Thymus (tissue), 11 donors: ENCODE data around the gene MED16. TPM values are rescaled to one million over a fixed set of nuclear protein-coding genes. Genes with fewer than 3 reads are reported as not detected.
A peak's percentile ranks its signal among the peaks of the same experiment; 100 is the strongest.

ENCODE experiments used
- DNase-seq, 9 donors: peaks; one replicate each; pipeline ENCODE4 v3.0.0-alpha.2; 2013; ENCODE audit warnings: low spot score in 9 of 9, low read depth in 6 of 9, missing footprints in 1 of 9
- H3K27ac ChIP-seq, 2 donors: one replicate each; pipeline ENCODE4 v1.5.1; 2013; ENCODE audit warnings: control low read depth in 1 of 2, low read depth in 1 of 2, low read length in 1 of 2, mild to moderate bottlenecking in 1 of 2, moderate library complexity in 1 of 2
- H3K27me3 ChIP-seq, 2 donors: one replicate each; pipeline ENCODE4 v1.5.1; 2013; ENCODE audit warnings: low read length in 1 of 2; ENCODE audit not compliant: control insufficient read depth in 2 of 2, insufficient read depth in 1 of 2
- H3K36me3 ChIP-seq, 2 donors: one replicate each; pipeline ENCODE4 v1.5.1; 2013; ENCODE audit warnings: low read length in 1 of 2, mild to moderate bottlenecking in 1 of 2, moderate library complexity in 1 of 2; ENCODE audit not compliant: control insufficient read depth in 2 of 2, insufficient read depth in 2 of 2
- H3K4me1 ChIP-seq, 2 donors: one replicate each; pipeline ENCODE4 v1.5.1; 2013; ENCODE audit warnings: low read length in 2 of 2; ENCODE audit not compliant: control insufficient read depth in 2 of 2, insufficient read depth in 2 of 2
- H3K4me3 ChIP-seq, 2 donors: one replicate each; pipeline ENCODE4 v1.5.1; 2013; ENCODE audit warnings: low read length in 2 of 2, control low read depth in 1 of 2, mild to moderate bottlenecking in 1 of 2
- H3K9me3 ChIP-seq, 2 donors: one replicate each; pipeline ENCODE4 v1.5.1; 2013; ENCODE audit warnings: low read length in 1 of 2, mild to moderate bottlenecking in 1 of 2; ENCODE audit not compliant: control insufficient read depth in 2 of 2, insufficient read depth in 1 of 2
- WGBS: extraction: QIAGEN DNeasy Blood & Tissue Kit; methylation state at CpG from one replicate; pipeline ENCODE4 v1.1.7; 2013; 5-methylcytosine and 5-hydroxymethylcytosine counted together
- polyA plus RNA-seq: library from polyadenylated mRNA; stranded (reverse); fragments of 200-250 nt; gene quantifications from one replicate; pipeline ENCODE4 v1.2.3, GENCODE V29; 2013
- total RNA-seq: library from RNA; stranded (reverse); fragments of 120-200 nt; gene quantifications from one replicate; pipeline ENCODE4 v1.2.4, GENCODE V29; 2013
- donor health status: healthy.

MED16 gene
- total and polyA plus RNA-seq, 2 donors: 8.9 to 64.4 TPM

- H3K27me3 ChIP-seq: peaks cover 1 to 55% of the 10 kb centered on the region in 2 donors
- no peak for DNase-seq
- H3K4me3 ChIP-seq: no peak overlapping the region
- 84% methylated on average over 18 of the region's 18 CpGs for WGBS
- H3K4me1 ChIP-seq: no peaks in the 10 kb centered on the region
- no peaks in the 10 kb centered on the region for H3K36me3 ChIP-seq
- no peaks in the 10 kb centered on the region for H3K9me3 ChIP-seq
- no peak overlapping the region for H3K27ac ChIP-seq
Measured at GRCh38 chr19:829129-829758, 63.7 kb downstream of the MED16 start.

GRCh38 chr19:827710-828321 lies 65.2 kb downstream of the MED16 start, which contains the start of gene AZU1:
AZU1 (plus strand) TSS chr19:827837; CDS start chr19:827847, 10 bp downstream.
- Histone ChIP-seq H3K4me1 (no peaks in the 10 kb centered on the region), H3K27ac (no peak within 1 kb of the TSS), H3K4me3 (no peak within 1 kb of the TSS), H3K27me3 (peaks cover 11 to 65% of the 10 kb centered on the region in 2 donors), H3K9me3 (no peaks in the 10 kb centered on the region), H3K36me3 (no peaks in the 10 kb centered on the region)
- no peak for DNase-seq
- 87% methylated on average over 33 of the region's 33 CpGs for WGBS

- DNase-seq: no peak
- H3K27me3 ChIP-seq: peaks cover 15 to 70% of the 10 kb centered on the region in 2 donors
- WGBS: 97% methylated on average over 11 of the region's 11 CpGs
- H3K9me3 ChIP-seq: no peaks in the 10 kb centered on the region
- no peaks in the 10 kb centered on the region for H3K4me1 ChIP-seq
- H3K36me3 ChIP-seq: no peaks in the 10 kb centered on the region
- no peak overlapping the region for H3K4me3 ChIP-seq
- H3K27ac ChIP-seq: no peak overlapping the region
Measured at GRCh38 chr19:827314-827709, 65.7 kb downstream of the MED16 start.

GRCh38 chr19:825897-826644 lies 66.9 kb downstream of the MED16 start:
- 84% methylated on average over 19 of the region's 19 CpGs for WGBS
- peaks cover 24 to 74% of the 10 kb centered on the region in 2 donors for H3K27me3 ChIP-seq
- no peaks in the 10 kb centered on the region for H3K36me3 ChIP-seq
- DNase-seq: no peak
- H3K4me1 ChIP-seq: no peaks in the 10 kb centered on the region
- no peak overlapping the region for H3K4me3 ChIP-seq
- H3K27ac ChIP-seq: no peak overlapping the region
- no peaks in the 10 kb centered on the region for H3K9me3 ChIP-seq

- Histone ChIP-seq H3K36me3 (no peaks in the 10 kb centered on the region), H3K9me3 (no peaks in the 10 kb centered on the region), H3K4me3 (no peak overlapping the region), H3K27ac (no peak overlapping the region), H3K4me1 (no peaks in the 10 kb centered on the region), H3K27me3 (peaks cover 28 to 79% of the 10 kb centered on the region in 2 donors)
- WGBS: 79% methylated on average over 15 of the region's 15 CpGs
- DNase-seq: no peak
Measured at GRCh38 chr19:824885-825284, 68.1 kb downstream of the MED16 start.

- Histone ChIP-seq H3K36me3 (no peaks in the 10 kb centered on the region), H3K4me1 (no peaks in the 10 kb centered on the region), H3K27me3 (peaks cover 28 to 77% of the 10 kb centered on the region in 2 donors), H3K4me3 (no peak overlapping the region), H3K9me3 (no peaks in the 10 kb centered on the region), H3K27ac (no peak overlapping the region)
- no peak for DNase-seq
- 72% methylated on average over 12 of the region's 12 CpGs for WGBS
Measured at GRCh38 chr19:823565-824121, 69.3 kb downstream of the MED16 start.

- Histone ChIP-seq H3K27ac (no peak within 1 kb of the TSS), H3K4me1 (no peaks in the 10 kb centered on the region)
- no peak for DNase-seq
Measured at GRCh38 chr19:821825-822503, 71.0 kb downstream of the MED16 start, which contains the start of gene PLPPR3. PLPPR3 (minus strand) TSS chr19:821955; CDS start chr19:821559, 396 bp downstream.

GRCh38 chr19:821231-821824 lies 71.7 kb downstream of the MED16 start:
- no peak overlapping the region for H3K27ac ChIP-seq
- no peaks in the 10 kb centered on the region for H3K36me3 ChIP-seq
- H3K9me3 ChIP-seq: no peaks in the 10 kb centered on the region
- DNase-seq: no peak
- peaks cover 28 to 65% of the 10 kb centered on the region in 2 donors for H3K27me3 ChIP-seq
- no peaks in the 10 kb centered on the region for H3K4me1 ChIP-seq
- no peak overlapping the region for H3K4me3 ChIP-seq
- 3% methylated on average over 64 of the region's 64 CpGs for WGBS

More at GRCh38 chr19:821825-822503, 71.0 kb downstream of the MED16 start, which contains the start of gene PLPPR3:
- Histone ChIP-seq H3K4me3 (peak within 1 kb of the TSS in 1 of 2 donors; percentile 25), H3K9me3 (no peaks in the 10 kb centered on the region), H3K27me3 (peaks cover 28 to 66% of the 10 kb centered on the region in 2 donors), H3K36me3 (no peaks in the 10 kb centered on the region)
- 3% methylated on average over 86 of the region's 86 CpGs for WGBS
